Endothelial cell of umbilical vein (primary cell): ENCODE data around the gene DECR2. TPM values are rescaled to one million over a fixed set of nuclear protein-coding genes. Genes with fewer than 3 reads are reported as not detected.

Source experiments
- BruUV-seq: library from RNA; stranded (reverse); fragments of 400-500 nt; replicated peaks from 2 replicates; lab custom pipeline; 2021; lab: Mats Ljungman, UMichigan
- CTCF ChIA-PET: fragments of 300-600, 350-600 bp; sonication (Branson Sonifier 250); formaldehyde crosslinking; loops from one replicate; lab custom pipeline; 2021; ENCODE audit warnings: antibody characterized with exemption, inconsistent platforms; lab: Charles Lee
- POLR2A ChIA-PET: fragments of 300-600, 350-600 bp; sonication (Branson Sonifier 250); formaldehyde crosslinking; loops from one replicate; lab custom pipeline; 2021; ENCODE audit warnings: antibody characterized with exemption, inconsistent platforms; lab: Charles Lee
- DNase-seq: peaks from one replicate; pipeline ENCODE4 v3.0.0-alpha.2; 2011; ENCODE audit warnings: low read depth, low spot score
- FAIRE-seq: peaks from 2 replicates; lab custom pipeline; 2011; peaks lifted over from hg19 to GRCh38; lab: Jason Lieb, UNC
- H2AFZ ChIP-seq: 2 replicates; pipeline ENCODE4 v1.6.0; 2012; ENCODE audit warnings: low read depth, low read length, control low read depth, inconsistent platforms
- H3K27ac ChIP-seq: 2 replicates; pipeline ENCODE4 v1.5.1; 2011; ENCODE audit warnings: low read depth, mild to moderate bottlenecking, control low read depth, low read length, moderate library complexity; ENCODE audit not compliant: insufficient read depth
- H3K27me3 ChIP-seq, 2 experiments: 2 replicates each; pipeline versions ENCODE4 v1.6.0 to v1.6.1; 2011; ENCODE audit warnings: low read length in 2 of 2, mixed read lengths in 1 of 2; ENCODE audit not compliant: control insufficient read depth in 2 of 2, insufficient read depth in 2 of 2
- H3K36me3 ChIP-seq, 2 experiments: 2 replicates in 1 of 2; 3 replicates in 1 of 2; pipeline ENCODE4 v1.5.1; 2011; ENCODE audit warnings: low read length in 2 of 2, mild to moderate bottlenecking in 1 of 2, moderate library complexity in 1 of 2; ENCODE audit not compliant: control insufficient read depth in 2 of 2, insufficient read depth in 2 of 2; ENCODE audit errors: extremely low read depth in 1 of 2
- H3K4me1 ChIP-seq: 3 replicates; pipeline ENCODE4 v1.5.1; 2011; ENCODE audit warnings: mild to moderate bottlenecking, low read length; ENCODE audit not compliant: control insufficient read depth, insufficient read depth; ENCODE audit errors: extremely low read depth
- H3K4me2 ChIP-seq: 2 replicates; pipeline ENCODE4 v1.6.1; 2011; ENCODE audit warnings: low read length, control low read depth, mixed read lengths; ENCODE audit not compliant: insufficient read depth
- H3K4me3 ChIP-seq, 3 experiments: fragments of 200-600 bp in 1 of 3; sonication (generic), shearing (Covaris generic) in 1 of 3; replicated peaks in 1 of 3; 2 replicates each; pipeline ENCODE4 v1.5.1; 2011 to 2016; ENCODE audit warnings: control low read depth in 3 of 3, low read length in 3 of 3, mild to moderate bottlenecking in 2 of 3, inconsistent platforms in 1 of 3, low read depth in 1 of 3, moderate library complexity in 1 of 3; ENCODE audit not compliant: insufficient read depth in 1 of 3
- H3K79me2 ChIP-seq: 2 replicates; pipeline ENCODE4 v1.6.0; 2012; ENCODE audit warnings: low read length, inconsistent platforms; ENCODE audit not compliant: control insufficient read depth, insufficient read depth
- H3K9ac ChIP-seq: replicated peaks from 2 replicates; pipeline ENCODE3; 2011; ENCODE audit warnings: low read length, control low read depth; ENCODE audit not compliant: insufficient read depth; ENCODE audit errors: extremely low read depth
- H3K9me1 ChIP-seq: replicated peaks from 3 replicates; pipeline ENCODE4 v1.6.0; 2011; ENCODE audit warnings: mild to moderate bottlenecking, low read length; ENCODE audit not compliant: control insufficient read depth, insufficient read depth; ENCODE audit errors: extremely low read depth
- H3K9me3 ChIP-seq: replicated peaks from 2 replicates; pipeline ENCODE4 v1.5.1; 2012; ENCODE audit warnings: low read length, inconsistent platforms; ENCODE audit not compliant: control insufficient read depth, insufficient read depth
- H4K20me1 ChIP-seq: replicated peaks from 2 replicates; pipeline ENCODE3; 2011; ENCODE audit warnings: mild to moderate bottlenecking, low read length; ENCODE audit not compliant: control insufficient read depth, insufficient read depth; ENCODE audit errors: extremely low read depth
- CTCF ChIP-seq, 2 donors: IDR thresholded peaks; 1 replicate in 1 of 2; 2 replicates in 1 of 2; pipeline ENCODE4 v1.5.1; 2011; ENCODE audit warnings: low read length in 2 of 2, mild to moderate bottlenecking in 2 of 2, moderate library complexity in 2 of 2, control low read depth in 1 of 2, inconsistent platforms in 1 of 2, low read depth in 1 of 2; ENCODE audit not compliant: insufficient read depth in 1 of 2; ENCODE audit errors: extremely low read depth in 1 of 2
- EZH2 ChIP-seq: IDR thresholded peaks from 2 replicates; pipeline ENCODE4 v1.6.1; 2012; ENCODE audit warnings: borderline replicate concordance, low read depth, mild to moderate bottlenecking, moderate library complexity, low read length, inconsistent platforms; ENCODE audit not compliant: severe bottlenecking
- FOS ChIP-seq: IDR thresholded peaks from 2 replicates; pipeline ENCODE4 v1.6.1; 2011; ENCODE audit warnings: mild to moderate bottlenecking, low read length, moderate library complexity, borderline replicate concordance; ENCODE audit not compliant: insufficient read depth
- GATA2 ChIP-seq: IDR thresholded peaks from 2 replicates; pipeline ENCODE4 v1.7.0; 2011; ENCODE audit warnings: low read depth, mild to moderate bottlenecking, moderate library complexity, mixed read lengths, low read length; ENCODE audit not compliant: insufficient read length, insufficient read depth
- JUN ChIP-seq: IDR thresholded peaks from 2 replicates; pipeline ENCODE4 v1.6.1; 2011; ENCODE audit warnings: borderline replicate concordance, low read depth; ENCODE audit not compliant: insufficient read length, insufficient read depth
- MAX ChIP-seq: IDR thresholded peaks from 2 replicates; pipeline ENCODE4 v1.6.1; 2011; ENCODE audit not compliant: insufficient read depth, insufficient read length
- MYC ChIP-seq: IDR thresholded peaks from one replicate; pipeline ENCODE4 v1.6.1; 2011; ENCODE audit warnings: mild to moderate bottlenecking, low read depth, low read length
- POLR2A ChIP-seq: IDR thresholded peaks from 2 replicates; pipeline ENCODE4 v1.6.1; 2012; ENCODE audit warnings: low read depth, mild to moderate bottlenecking, control low read depth, low read length
- POLR2AphosphoS5 ChIP-seq: IDR thresholded peaks from 2 replicates; pipeline ENCODE4 v1.6.1; 2012; ENCODE audit warnings: low read depth, mild to moderate bottlenecking, control low read depth, low read length, moderate library complexity; ENCODE audit not compliant: insufficient read depth
- dilution Hi-C: fragments of 300-500 bp; cut with MboI; formaldehyde crosslinking; loops from one replicate; pipeline ENCODE4 v1.15.0; 2019; ENCODE audit warnings: low sequenced_read_pairs; ENCODE audit not compliant: extremely low pct_ligation_motif_present
- intact Hi-C: fragments of 100-400 bp; cut with micrococcal nuclease; formaldehyde crosslinking; loops from one replicate; pipeline ENCODE4 v1.10.0; 2022
- polyA plus RNA-seq, 4 experiments: library from polyadenylated mRNA; depleted of rRNA in 3 of 4; stranded (reverse) in 3 of 4; unstranded in 1 of 4; fragments of >200 nt; gene quantifications; 2 replicates each; pipeline versions ENCODE4 v1.2.1 to v1.2.3, GENCODE V29; 2011 to 2012; ENCODE audit warnings: missing spikeins in 1 of 4
- total RNA-seq: library from RNA; stranded (reverse); gene quantifications from 2 replicates; pipeline ENCODE4 v1.2.3, GENCODE V29; 2021

Gene DECR2
- total and polyA plus RNA-seq, 2 donors (not counting 3 experiments of a cell fraction or from before 2014, with no cell fraction given) = 28.3 to 46.5 TPM

DNA sequence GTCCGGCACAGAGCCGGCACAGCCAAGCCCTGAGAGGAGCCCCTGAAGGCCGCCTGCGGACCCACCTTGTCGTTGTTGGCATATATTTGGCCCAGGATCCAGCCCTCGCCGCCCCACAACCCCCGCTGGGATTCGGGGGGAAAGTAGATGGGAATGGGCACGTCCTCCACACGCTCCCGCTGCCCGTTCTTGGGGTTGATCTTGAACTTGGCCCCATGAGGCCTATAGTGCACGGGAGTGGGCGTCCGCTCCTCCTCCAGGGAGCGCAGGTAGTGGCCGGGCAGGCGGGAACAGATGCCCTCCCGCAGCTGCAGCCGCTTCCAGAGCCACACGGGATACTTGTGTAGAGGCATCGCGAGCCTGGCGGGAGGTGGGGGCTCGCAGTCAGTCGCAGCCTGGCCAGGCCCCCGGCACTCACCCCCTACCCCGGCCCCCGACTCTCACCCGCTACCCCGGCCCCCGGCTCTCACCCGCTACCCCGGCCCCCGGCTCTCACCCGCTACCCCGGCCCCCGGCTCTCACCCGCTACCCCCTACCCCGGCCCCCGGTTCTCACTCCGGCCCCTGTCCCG lies 31.7 kb upstream of the DECR2 start:
- Histone ChIP-seq H3K9me3 (no peaks in the 10 kb centered on the region), H3K36me3 (peaks cover 7 to 47% of the 10 kb centered on the region in 2 experiments), H3K27me3 (no peaks in the 10 kb centered on the region), H2AFZ (no peak overlapping the region), H4K20me1 (no peaks in the 10 kb centered on the region), H3K4me1 (peaks cover 8% of the 10 kb centered on the region), H3K4me2 (peak overlapping the region; percentile 39), H3K9ac (no peak overlapping the region), H3K9me1 (no peaks in the 10 kb centered on the region), H3K79me2 (no peaks in the 10 kb centered on the region), H3K4me3 (peak overlapping the region in 1 of 3 experiments; percentile 47), H3K27ac (no peak overlapping the region)
- POLR2A ChIA-PET = no interaction called here
- dilution Hi-C loops (no loop called here), intact Hi-C loops (loop anchor here (1.0 kb wide), 2 partner anchors 11 to 17 kb away; partner anchors contain the start of gene PGAP6)
- TF ChIP-seq CTCF (IDR thresholded peaks at IDR 0.05; ENCODE audit: extremely low read depth in 1 of 2, insufficient read depth in 1 of 2, low read depth in 1 of 2, low read length in 2 of 2) = no peak
- no peak for TF ChIP-seq POLR2AphosphoS5
- TF ChIP-seq MAX = no peak
- TF ChIP-seq MYC = no peak
- TF ChIP-seq FOS = no peak
- no peak for TF ChIP-seq GATA2
- no peak for TF ChIP-seq JUN
- no peak for TF ChIP-seq EZH2
- no peak for TF ChIP-seq POLR2A
- CTCF ChIA-PET = interaction anchor here (0.8 to 1.8 kb wide), 5 partner anchors 8 to 265 kb away, joined by 3 to 13 read pairs (median 4); partner anchors contain the start of gene AXIN1
- FAIRE-seq = no peak
- DNase-seq = no peak
- BruUV-seq = no TSS peak
